Stomach (tissue), 9 donors: ENCODE results near the gene MAPK7. TPM values are rescaled to one million over a fixed set of nuclear protein-coding genes. Genes with fewer than 3 reads are reported as not detected.

Experiments
- DNase-seq, 2 donors: peaks; one replicate each; pipeline versions ENCODE4 v3.0.0 to v3.0.0-alpha.2; 2013 to 2019
- H3K27ac ChIP-seq, 5 donors: fragments of 200-600 bp in 4 of 5; sonication (generic) in 4 of 5; one replicate each; pipeline ENCODE4 v1.5.1; 2013 to 2019; ENCODE audit warnings: mild to moderate bottlenecking in 1 of 5, moderate library complexity in 1 of 5
- H3K27me3 ChIP-seq, 3 donors: fragments of 200-600 bp; sonication (generic); one replicate each; pipeline ENCODE4 v1.5.1; 2017 to 2019; ENCODE audit warnings: mixed run types in 1 of 3
- H3K36me3 ChIP-seq, 4 donors: fragments of 200-600 bp; sonication (generic); 1 replicate in 3 of 4; 2 replicates in 1 of 4; pipeline ENCODE4 v1.5.1; 2016 to 2019
- H3K4me1 ChIP-seq, 4 donors: fragments of 200-600 bp; sonication (generic); one replicate each; pipeline ENCODE4 v1.5.1; 2016 to 2019
- H3K4me3 ChIP-seq, 4 donors: fragments of 200-600 bp; sonication (generic) in 3 of 4; one replicate each; pipeline ENCODE4 v1.5.1; 2016 to 2019; ENCODE audit warnings: mild to moderate bottlenecking in 1 of 4
- H3K9me3 ChIP-seq, 4 donors: fragments of 200-600 bp; sonication (generic); one replicate each; pipeline ENCODE4 v1.5.1; 2016 to 2019
- EP300 ChIP-seq: sonication (generic); formaldehyde crosslinking; IDR thresholded peaks from one replicate; pipeline ENCODE4 v1.6.1; 2017; ENCODE audit warnings: antibody characterized with exemption
- POLR2A ChIP-seq, 4 donors: fragments of 450-650 bp; IDR thresholded peaks; one replicate each; pipeline ENCODE4 v1.6.1; 2016; ENCODE audit warnings: antibody characterized with exemption in 4 of 4, control low read depth in 2 of 4, mild to moderate bottlenecking in 1 of 4, moderate library complexity in 1 of 4
- POLR2AphosphoS5 ChIP-seq, 3 donors: sonication (generic); formaldehyde crosslinking; IDR thresholded peaks; one replicate each; pipeline ENCODE4 v1.6.1; 2016; ENCODE audit warnings: antibody characterized with exemption in 3 of 3
- WGBS, 5 donors: extraction: QIAGEN DNeasy Blood & Tissue Kit in 3 of 5; methylation state at CpG; one replicate each; pipeline versions ENCODE4 v1.1.5 to v1.1.7; 2013 to 2018; 5-methylcytosine and 5-hydroxymethylcytosine counted together
- intact Hi-C: fragments of 100-400 bp; cut with DNase I; formaldehyde crosslinking; loops from one replicate; pipeline ENCODE4 v1.15.1; 2023; ENCODE audit warnings: low total_unique reads
- polyA plus RNA-seq, 3 donors: library from polyadenylated mRNA; stranded (reverse); fragments of 200-250 nt; gene quantifications; one replicate each; pipeline ENCODE4 v1.2.3, GENCODE V29; 2013
- total RNA-seq, 5 donors: library from RNA; depleted of rRNA; stranded (reverse); fragments of >200 nt; gene quantifications; one replicate each; pipeline versions ENCODE4 v1.1.0 to v1.2.3, GENCODE V29; 2014 to 2016
- TF ChIP-seq, protein P1 (sequence below), 7 experiments: fragments of 450-650 bp in 4 of 7; fragments of 200-600 bp in 3 of 7; sonication (generic) in 3 of 7; IDR thresholded peaks; one replicate each; pipeline ENCODE4 v1.5.1; 2016 to 2019; ENCODE audit warnings: antibody characterized with exemption in 7 of 7, control low read depth in 2 of 7, mild to moderate bottlenecking in 1 of 7
- donor health status: healthy with polysubstance abuse.
- donor health status: Bipolar disorder and iron deficiency.
- donor health status: healthy.

Gene MAPK7
- total and polyA plus RNA-seq, 8 donors: 10.3 to 221 (median 30.5) TPM

DNA sequence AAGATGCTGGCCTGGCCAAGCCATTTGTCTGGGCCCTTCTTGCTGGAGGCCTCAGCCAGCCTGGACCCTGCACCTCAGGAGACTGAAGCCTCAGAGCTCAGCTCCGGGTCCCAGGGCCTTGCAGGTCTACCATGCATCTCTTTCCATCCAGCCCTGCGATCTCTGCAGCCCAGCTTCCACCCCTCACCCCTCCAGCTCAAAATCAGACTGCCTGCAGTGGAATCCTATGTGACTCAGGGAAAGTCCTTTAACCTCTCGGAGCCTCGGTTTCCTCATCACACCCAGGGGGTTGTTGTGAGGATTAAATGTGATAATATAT, 12.8 kb upstream of the MAPK7 start:
- WGBS, 5 donors: 86 to 92% (median 88%) methylated on average over 4 of the region's 4 CpGs
- Histone ChIP-seq H3K27me3 (no peaks in the 10 kb centered on the region), H3K4me3 (no peak overlapping the region), H3K4me1 (peaks cover 0 to 31% (median 14%) of the 10 kb centered on the region in 4 donors), H3K27ac (no peak overlapping the region), H3K9me3 (no peaks in the 10 kb centered on the region), H3K36me3 (no peaks in the 10 kb centered on the region)
- TF ChIP-seq, protein P1, sequence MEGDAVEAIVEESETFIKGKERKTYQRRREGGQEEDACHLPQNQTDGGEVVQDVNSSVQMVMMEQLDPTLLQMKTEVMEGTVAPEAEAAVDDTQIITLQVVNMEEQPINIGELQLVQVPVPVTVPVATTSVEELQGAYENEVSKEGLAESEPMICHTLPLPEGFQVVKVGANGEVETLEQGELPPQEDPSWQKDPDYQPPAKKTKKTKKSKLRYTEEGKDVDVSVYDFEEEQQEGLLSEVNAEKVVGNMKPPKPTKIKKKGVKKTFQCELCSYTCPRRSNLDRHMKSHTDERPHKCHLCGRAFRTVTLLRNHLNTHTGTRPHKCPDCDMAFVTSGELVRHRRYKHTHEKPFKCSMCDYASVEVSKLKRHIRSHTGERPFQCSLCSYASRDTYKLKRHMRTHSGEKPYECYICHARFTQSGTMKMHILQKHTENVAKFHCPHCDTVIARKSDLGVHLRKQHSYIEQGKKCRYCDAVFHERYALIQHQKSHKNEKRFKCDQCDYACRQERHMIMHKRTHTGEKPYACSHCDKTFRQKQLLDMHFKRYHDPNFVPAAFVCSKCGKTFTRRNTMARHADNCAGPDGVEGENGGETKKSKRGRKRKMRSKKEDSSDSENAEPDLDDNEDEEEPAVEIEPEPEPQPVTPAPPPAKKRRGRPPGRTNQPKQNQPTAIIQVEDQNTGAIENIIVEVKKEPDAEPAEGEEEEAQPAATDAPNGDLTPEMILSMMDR (IDR thresholded peaks at IDR 0.05): no peak
- TF ChIP-seq POLR2AphosphoS5 (IDR thresholded peaks at IDR 0.05): no peak
- no peak for TF ChIP-seq POLR2A (IDR thresholded peaks at IDR 0.05)
- TF ChIP-seq EP300: no peak
- intact Hi-C loops: loop anchor here (5.0 to 10.0 kb wide), 2 partner anchors 82 to 399 kb away; no protein-coding TSS in a partner anchor
- no peak for DNase-seq

GRCh38 chr17:19365833-19366636, 12.3 kb upstream of the MAPK7 start:
- WGBS, 5 donors: 82 to 94% (median 88%) methylated on average over 9 of the region's 9 CpGs
- DNase-seq: no peak
- no peak overlapping the region for H3K4me3 ChIP-seq
- intact Hi-C loops: loop anchor here (5.0 to 10.0 kb wide), 2 partner anchors 81 to 399 kb away; no protein-coding TSS in a partner anchor
- H3K9me3 ChIP-seq: no peaks in the 10 kb centered on the region
- no peaks in the 10 kb centered on the region for H3K36me3 ChIP-seq
- H3K4me1 ChIP-seq: peaks cover 0 to 37% (median 14%) of the 10 kb centered on the region in 4 donors
- H3K27ac ChIP-seq: no peak overlapping the region
- H3K27me3 ChIP-seq: no peaks in the 10 kb centered on the region
- no peak for TF ChIP-seq POLR2A (IDR thresholded peaks at IDR 0.05)
- TF ChIP-seq, protein P1 (IDR thresholded peaks at IDR 0.05): no peak
- no peak for TF ChIP-seq EP300
- no peak for TF ChIP-seq POLR2AphosphoS5 (IDR thresholded peaks at IDR 0.05)

DNA sequence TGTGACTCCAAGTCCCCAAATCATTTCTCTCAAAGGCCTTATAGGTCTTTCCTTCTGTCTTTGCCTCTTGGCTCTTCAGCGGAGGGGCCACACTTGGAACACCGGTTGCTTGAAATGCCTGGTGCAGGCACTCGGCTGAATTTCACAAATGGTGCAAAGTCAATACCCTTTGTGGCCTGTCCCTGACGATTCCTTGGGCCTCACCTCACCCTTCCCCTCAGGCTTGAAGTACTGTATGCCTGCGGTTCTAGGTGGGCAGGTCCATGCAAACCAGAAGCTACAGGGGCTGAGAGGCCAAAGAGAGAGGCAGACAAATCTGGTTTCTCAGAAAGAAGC, 11.7 kb upstream of the MAPK7 start:
- 76 to 86% (median 81%) methylated on average over 5 of the region's 5 CpGs for WGBS, 5 donors
- Histone ChIP-seq H3K4me1 (peaks cover 0 to 37% (median 12%) of the 10 kb centered on the region in 4 donors), H3K36me3 (no peaks in the 10 kb centered on the region), H3K9me3 (no peaks in the 10 kb centered on the region), H3K27ac (no peak overlapping the region), H3K4me3 (no peak overlapping the region), H3K27me3 (no peaks in the 10 kb centered on the region)
- intact Hi-C loops: loop anchor here (5.0 to 10.0 kb wide), 2 partner anchors 81 to 398 kb away; no protein-coding TSS in a partner anchor
- DNase-seq: no peak
- TF ChIP-seq EP300 (no peak), POLR2A (IDR thresholded peaks at IDR 0.05) (no peak), POLR2AphosphoS5 (IDR thresholded peaks at IDR 0.05) (no peak)
- TF ChIP-seq, protein P1 (IDR thresholded peaks at IDR 0.05): no peak

- Histone ChIP-seq H3K4me1 (peaks cover 0 to 25% (median 2%) of the 10 kb centered on the region in 4 donors), H3K36me3 (no peaks in the 10 kb centered on the region), H3K9me3 (no peaks in the 10 kb centered on the region), H3K4me3 (no peak overlapping the region), H3K27ac (no peak overlapping the region), H3K27me3 (no peaks in the 10 kb centered on the region)
- 80 to 90% (median 87%) methylated on average over 4 of the region's 4 CpGs for WGBS, 5 donors
- DNase-seq: no peak
- intact Hi-C loops: loop anchor here (5.0 to 10.0 kb wide), 2 partner anchors 79 to 397 kb away; no protein-coding TSS in a partner anchor
- no peak for TF ChIP-seq POLR2A (IDR thresholded peaks at IDR 0.05)
- TF ChIP-seq POLR2AphosphoS5 (IDR thresholded peaks at IDR 0.05): no peak
- no peak for TF ChIP-seq EP300
- TF ChIP-seq, protein P1 (IDR thresholded peaks at IDR 0.05): no peak
Measured at GRCh38 chr17:19368229-19368628, 10.1 kb upstream of the MAPK7 start.
